ENCODE measurements around the gene RND1.

RND1 gene

DNA sequence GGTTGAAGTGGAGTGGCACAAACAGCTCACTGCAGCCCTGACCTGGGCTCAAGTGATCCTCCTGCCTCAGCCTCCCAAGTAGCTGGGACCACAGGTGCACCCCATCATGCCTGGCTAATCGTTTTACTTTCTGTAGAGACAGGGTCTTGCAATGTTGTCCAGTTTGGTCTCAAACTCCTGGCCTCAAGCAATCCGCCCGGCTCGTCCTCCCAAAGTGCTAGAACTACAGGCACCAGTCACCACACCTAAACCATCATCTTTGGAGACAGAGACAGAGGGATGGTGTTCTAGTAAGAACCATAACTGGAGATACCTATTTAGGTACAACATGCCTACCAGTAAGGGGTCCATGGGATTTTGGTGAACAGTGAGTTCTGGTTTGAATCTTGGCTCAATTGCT is 11.2 kb downstream of the RND1 start:
- TF ChIP-seq REST (IDR thresholded peaks at IDR 0.05; ENCODE audit: low read depth) = no peak
- TF ChIP-seq CREB1 (IDR thresholded peaks at IDR 0.05; ENCODE audit: low read depth) = no peak

- peak; percentile 95 for TF ChIP-seq RAD21 (IDR thresholded peaks at IDR 0.05; ENCODE audit: low read depth)
- no peak for TF ChIP-seq USF1 (IDR thresholded peaks at IDR 0.05)
Measured at GRCh38 chr12:48852734-48853688, 12.7 kb downstream of the RND1 start.

- TF ChIP-seq CEBPB (IDR thresholded peaks at IDR 0.05) (no peak), CREB1 (IDR thresholded peaks at IDR 0.05; ENCODE audit: low read depth) (peak; percentile 84), USF1 (IDR thresholded peaks at IDR 0.05) (peak; percentile 66), EP300 (IDR thresholded peaks at IDR 0.05; ENCODE audit: borderline replicate concordance) (no peak), TAF1 (IDR thresholded peaks at IDR 0.05; ENCODE audit: low read depth) (peak; percentile 98), EGR1 (IDR thresholded peaks at IDR 0.05) (0 out of 2 replicates have a peak, but pooled peaks have one; percentile 30), TCF12 (IDR thresholded peaks at IDR 0.05; ENCODE audit: low read depth) (peak; percentile 93), RAD21 (IDR thresholded peaks at IDR 0.05; ENCODE audit: low read depth) (no peak), TEAD4 (IDR thresholded peaks at IDR 0.05) (peak; percentile 31; the same call in 1 of the 2 replicates), YY1 (IDR thresholded peaks at IDR 0.05; ENCODE audit: low read depth) (peak; percentile 99), REST (IDR thresholded peaks at IDR 0.05; ENCODE audit: low read depth) (no peak), NFIC (IDR thresholded peaks at IDR 0.05) (peak; percentile 66), ZBTB7A (IDR thresholded peaks at IDR 0.05; ENCODE audit: low read depth) (peak; percentile 73), FOXM1 (IDR thresholded peaks at IDR 0.05; ENCODE audit: borderline replicate concordance, low read depth) (peak; percentile 81; the same call in 1 of the 2 replicates)
- TF ChIP-seq, protein P1, sequence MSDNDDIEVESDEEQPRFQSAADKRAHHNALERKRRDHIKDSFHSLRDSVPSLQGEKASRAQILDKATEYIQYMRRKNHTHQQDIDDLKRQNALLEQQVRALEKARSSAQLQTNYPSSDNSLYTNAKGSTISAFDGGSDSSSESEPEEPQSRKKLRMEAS (IDR thresholded peaks at IDR 0.05) = peak; percentile 89
Measured at GRCh38 chr12:48851883-48852733, 13.6 kb downstream of the RND1 start, which contains the start of gene DDX23. TSS of gene DDX23 (minus strand) at chr12:48852163. CDS start at chr12:48845782, 6,381 bp downstream.

GRCh38 chr12:48838048-48838447 is 27.6 kb downstream of the RND1 start:
- TF ChIP-seq, protein P1 (IDR thresholded peaks at IDR 0.05) = no peak
- TF ChIP-seq ZBTB7A (IDR thresholded peaks at IDR 0.05; ENCODE audit: low read depth) (no peak), TAF1 (IDR thresholded peaks at IDR 0.05; ENCODE audit: low read depth) (no peak), REST (IDR thresholded peaks at IDR 0.05; ENCODE audit: low read depth) (no peak)

Data from Ishikawa (cell line).